HG03095 (cell line): ENCODE results near the gene ITGB8.

Experiments
- ATAC-seq: cut with Tn5 transposase; IDR thresholded peaks from one replicate; pipeline ENCODE4 v1.9.1; 2021; ENCODE audit warnings: moderate library complexity; ENCODE audit not compliant: unreplicated experiment

The ITGB8 gene

DNA sequence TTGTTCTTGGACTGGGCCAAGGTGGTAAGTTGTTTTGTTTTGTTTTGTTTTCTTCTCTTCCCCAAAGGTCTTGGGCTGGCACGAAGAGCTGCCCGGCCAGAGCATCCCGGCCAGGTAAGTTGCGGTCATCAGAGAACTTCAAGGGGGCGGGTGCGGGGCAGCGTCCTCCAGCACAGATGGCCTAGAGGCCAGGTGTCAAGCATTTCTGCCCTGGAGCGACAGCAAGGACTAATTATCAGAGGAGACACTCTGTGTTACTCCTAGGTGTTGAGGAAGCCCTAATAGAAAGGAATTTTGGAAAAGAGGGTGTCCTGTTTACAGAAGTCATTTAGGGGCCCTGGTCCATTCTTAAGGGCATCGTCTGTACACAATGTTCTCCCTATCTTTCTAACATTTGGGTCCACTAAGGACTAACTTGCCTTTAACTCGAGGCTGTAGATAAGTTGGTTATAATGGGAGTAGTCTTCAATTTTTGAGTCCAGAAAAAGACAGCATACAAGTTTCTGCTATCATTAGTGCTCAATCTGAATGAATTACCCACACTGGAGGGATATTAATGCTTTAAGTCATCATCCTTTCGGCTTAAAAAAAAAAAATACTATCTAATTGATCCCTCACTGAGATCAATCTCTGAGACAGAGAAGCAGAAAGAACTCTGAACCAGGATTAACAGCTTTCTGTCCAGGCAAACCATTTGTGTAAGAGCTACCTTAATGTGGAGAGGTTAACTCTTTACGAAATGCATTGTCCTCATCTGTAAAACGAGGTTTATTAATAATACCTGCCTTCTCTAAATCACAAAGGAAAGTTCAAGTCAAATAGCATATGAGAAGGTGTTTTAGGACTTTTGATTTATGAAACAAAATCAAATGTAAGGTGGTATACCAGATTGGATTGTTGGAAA, 1.5 kb downstream of the ITGB8 start:
- no peak for ATAC-seq

DNA sequence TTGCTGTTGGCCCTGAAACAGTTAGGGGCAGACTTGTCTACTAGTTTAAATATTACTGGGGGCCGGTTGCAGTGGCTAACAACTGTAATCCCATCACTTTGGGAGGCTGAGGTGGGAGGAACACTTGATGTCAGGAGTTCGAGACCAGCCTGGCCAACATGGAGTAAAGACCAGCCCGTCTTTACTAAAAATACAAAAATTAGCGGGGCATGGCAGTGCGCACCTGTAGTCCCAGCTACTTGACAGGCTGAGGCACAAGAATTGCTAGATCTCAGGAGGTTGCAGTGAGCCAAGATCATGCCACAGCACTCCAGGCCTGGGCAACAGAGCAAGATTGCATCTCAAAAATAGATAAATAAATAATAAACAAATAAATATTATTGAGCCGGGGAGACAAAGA, 7.6 kb downstream of the ITGB8 start:
- ATAC-seq: no peak

DNA sequence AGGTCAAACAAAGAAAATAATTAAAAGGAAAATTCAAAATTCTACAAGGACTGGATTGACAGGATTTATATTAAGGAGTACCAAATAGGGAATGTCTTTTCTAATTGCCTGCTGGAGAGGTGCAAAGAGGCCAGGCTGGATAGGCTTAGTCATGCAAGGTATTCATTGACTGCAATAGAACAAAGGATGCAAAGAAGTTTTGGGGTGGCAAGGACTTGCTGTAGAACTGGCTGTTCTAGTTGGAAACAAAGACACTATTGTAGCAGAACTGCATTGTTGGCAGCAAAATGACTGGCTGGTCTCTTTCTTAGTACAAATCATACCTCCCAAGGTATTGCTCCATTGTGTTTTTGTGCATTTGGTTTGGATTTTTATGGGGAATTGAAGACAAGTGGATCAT, 10.1 kb downstream of the ITGB8 start:
- no peak for ATAC-seq

DNA sequence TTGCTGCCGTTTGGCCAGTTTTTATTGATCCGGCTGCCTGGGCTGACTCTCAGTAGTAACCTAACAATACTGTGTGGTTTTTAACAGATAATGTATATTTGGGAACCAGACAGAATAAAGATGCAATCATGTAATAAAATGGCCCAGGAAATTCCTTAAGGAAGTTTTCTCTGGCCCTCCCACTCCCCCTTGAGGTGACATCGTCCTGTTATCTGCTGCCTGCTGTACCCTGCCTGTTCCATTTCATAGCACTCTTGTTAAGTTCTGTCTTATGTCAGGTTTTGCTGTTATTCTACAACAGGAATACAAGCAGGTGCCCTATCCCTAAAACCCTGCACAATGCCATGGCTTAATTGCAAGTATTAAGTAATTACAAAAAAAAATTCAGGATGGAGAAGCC, 12.5 kb downstream of the ITGB8 start:
- ATAC-seq: no peak

DNA sequence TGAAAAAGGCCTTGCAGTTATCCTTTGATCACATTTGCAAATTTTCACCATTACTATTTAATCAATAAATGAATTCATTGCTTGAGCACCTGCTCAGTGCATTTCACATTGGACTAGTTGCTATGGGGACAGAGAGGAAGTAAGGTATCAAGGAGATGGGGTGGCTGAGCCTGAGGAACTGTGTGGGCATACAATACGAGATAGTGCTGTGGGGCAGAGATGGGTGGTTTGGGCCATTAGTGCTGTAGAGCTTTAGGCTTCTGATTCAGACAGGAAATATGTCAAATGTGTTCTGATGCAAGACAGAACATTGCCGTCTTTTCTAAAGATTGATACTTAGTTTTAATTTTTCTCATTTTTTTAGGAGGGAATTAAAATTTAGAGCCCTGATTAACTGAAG, 13.2 kb downstream of the ITGB8 start:
- ATAC-seq: no peak

DNA sequence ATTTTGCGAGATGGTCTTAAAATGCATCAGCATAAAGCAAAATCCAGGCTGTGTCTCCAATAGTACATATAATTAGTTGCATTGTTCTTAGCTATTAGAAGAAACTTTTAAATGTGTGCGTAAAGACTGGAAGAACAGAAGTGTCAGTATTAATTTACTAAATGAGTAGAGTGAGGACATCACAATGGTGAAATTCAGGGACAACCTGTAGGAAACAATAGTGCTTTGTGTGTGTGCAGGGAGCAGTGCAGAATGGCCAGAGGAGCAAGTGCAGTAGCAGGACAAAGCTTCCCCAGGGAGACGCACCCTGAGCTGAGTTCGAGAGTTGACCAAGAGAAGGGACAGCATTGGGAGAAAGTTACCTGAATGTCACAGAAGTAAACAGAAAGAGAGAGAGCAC, 13.7 kb downstream of the ITGB8 start:
- no peak for ATAC-seq

DNA sequence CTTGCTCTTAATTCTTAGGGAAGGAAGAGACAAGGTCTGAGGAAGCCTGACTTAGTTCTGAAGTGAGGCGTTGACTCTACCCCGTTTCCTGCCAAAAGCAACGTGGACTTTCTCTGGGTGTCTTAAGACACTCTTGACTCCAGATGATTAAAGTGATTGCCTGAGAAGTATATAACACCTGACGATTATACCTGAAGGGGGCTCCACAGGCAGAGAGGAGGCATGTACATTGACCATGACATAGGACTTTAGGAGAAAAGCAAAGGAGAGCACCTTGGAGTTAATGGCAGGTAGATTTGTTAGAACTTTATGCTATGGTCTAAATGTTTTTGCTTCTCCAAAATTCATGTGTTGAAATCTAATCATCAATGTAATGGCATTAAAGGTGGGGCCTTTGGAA, 15.9 kb downstream of the ITGB8 start:
- no peak for ATAC-seq

DNA sequence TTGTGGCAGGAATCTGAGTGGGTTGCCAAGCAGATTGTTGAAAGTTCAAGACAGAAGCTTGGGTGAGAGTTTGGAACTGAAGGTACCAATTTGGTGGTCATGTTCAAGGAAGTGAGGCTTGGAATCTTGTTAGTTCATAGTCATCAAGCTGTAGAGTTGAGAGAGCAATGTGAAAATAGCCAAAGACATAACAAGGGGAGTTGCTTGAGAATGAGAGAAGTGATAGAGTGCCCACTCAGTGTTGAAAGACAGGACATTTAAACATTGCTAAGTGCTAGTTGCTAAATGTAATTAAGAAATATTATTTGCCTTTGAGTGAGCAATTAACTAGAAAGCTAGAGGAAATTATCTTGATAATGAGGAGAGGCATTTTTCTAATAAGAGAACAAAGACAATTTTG, 17.0 kb downstream of the ITGB8 start:
- ATAC-seq: no peak

DNA sequence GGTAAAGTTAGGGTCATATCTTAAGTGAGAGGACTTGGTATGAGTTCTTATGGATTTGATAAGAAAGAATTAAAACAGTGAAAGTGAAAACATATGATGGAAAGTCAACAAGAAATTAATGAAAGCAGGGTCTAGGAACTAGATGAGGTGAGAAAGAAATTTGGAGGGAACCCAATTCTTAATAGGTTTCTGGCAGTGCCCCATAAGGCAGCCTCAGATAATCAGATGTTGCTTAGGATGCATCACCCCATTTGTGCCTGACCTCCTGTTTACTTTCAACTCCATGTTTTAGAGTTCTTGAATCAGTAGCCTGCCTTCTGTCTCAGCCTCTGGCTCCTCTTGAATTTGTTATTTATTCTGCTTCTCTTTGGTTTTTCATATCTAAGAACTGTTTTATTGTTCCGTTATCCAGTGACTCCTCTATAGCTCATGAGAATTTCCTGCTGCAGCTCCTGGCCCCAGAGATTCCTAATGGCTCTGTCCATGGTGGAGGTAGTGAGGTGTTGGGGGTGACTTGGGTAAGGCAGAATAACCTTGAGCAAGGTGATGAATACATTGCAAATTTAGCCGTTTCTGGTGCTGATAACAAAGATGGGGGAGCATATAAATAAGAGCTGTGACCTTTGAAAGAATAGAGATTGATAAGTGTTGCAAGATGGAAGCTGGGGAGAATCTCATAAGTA, 17.6 kb downstream of the ITGB8 start:
- ATAC-seq: no peak

DNA sequence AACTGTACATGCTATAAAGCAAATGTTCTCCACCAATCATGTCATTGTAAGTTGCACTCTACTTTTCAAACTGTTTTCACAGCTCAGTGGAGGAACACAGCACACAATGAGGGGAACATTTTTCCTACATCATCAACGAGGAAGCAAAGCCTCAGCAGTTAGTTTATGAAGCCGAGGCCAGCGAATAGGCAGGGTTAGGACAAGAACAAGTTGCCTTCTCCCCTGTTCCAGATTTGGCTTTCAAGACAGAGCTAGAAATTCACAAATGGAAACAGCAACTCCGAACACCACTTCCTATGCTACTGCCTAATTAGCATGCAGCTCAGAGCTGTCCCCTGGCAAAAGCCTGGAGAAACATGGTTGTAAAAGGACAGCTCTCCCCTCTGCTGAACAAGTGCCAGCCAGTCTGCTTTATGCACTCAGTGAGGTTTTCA, 19.8 kb downstream of the ITGB8 start:
- ATAC-seq: no peak

DNA sequence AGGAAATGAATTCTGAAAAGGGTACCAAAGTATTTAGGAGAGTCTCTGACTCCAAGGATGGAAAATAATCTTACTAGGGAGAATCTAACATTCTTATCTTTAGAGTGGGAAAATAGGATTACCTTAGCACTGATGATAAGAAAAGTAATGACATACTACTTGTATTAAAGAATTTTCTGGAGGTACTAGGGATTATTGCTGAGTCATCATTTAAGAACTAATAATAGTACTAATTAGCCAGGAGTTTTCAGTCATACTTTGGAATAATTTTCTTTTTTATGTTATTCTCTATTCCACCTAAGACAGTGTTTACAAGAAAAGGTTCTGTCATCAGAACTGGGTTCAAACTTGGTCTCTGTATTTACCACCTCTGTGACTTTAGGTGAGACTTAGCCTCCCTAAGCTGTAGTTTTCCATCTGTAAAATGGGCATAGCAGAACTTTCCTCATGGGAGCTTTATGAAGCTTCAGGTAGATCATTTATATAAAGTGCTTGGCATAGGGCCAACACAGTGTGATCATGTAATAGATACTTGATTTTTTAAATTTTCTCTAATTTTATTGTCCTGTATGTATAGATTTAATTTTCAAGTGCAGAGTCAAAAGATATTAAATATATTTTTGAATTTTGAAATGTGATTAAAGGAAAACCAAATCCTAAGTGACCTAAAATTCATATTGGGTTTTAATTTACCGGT, 20.4 kb downstream of the ITGB8 start:
- no peak for ATAC-seq

DNA sequence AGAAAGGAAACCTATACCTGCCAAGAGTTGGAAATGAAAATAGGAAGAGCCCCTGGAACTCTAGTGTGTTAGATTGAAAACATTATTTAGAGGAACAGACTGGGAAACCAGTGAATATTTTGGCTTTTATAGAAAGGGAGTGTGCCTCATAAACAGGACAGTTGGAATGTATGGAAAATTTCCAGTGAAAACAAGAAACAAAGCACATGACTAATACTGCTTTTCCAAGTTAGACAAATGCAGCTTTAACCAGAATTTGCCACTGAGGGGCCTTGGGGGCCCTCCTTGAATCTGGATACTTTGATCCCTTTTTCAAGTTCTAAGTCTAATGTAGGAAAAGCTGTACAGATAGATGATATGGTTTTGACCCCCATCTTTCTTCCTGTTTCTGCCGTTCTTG, 21.2 kb downstream of the ITGB8 start:
- no peak for ATAC-seq

DNA sequence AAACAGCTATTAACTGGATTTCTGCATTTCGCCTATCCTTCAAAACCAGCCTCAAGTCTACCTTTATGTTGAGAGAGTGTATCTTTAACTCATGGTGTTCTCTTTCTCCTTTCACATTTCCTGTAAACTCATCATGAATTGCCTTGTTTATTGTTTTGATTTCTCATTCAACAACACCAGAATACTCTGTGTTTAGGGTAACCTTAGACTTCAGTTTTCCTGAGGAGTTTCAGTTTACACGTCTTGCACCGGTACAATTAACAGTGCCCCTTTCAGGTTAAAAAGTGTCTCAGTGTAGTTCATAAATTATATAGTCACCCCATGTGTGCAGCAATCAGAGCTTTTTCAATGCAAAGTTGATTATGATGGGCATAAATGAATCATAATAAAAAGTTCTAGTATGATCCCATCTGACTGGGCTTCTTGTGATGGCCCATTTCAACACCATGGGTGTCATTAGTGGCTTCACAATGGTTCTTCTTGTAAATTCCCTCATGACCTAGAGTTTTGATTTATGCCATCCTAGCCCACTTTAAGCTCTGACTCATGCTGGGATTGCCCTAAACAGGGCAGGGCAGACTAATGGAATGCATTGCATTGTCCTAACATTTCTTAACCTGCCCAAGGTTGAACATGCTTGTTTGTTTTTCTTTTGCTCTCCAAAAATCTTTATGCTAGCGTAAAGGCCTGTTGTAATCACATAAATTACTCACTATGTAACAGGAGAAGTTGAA, 22.0 kb downstream of the ITGB8 start:
- ATAC-seq: no peak

DNA sequence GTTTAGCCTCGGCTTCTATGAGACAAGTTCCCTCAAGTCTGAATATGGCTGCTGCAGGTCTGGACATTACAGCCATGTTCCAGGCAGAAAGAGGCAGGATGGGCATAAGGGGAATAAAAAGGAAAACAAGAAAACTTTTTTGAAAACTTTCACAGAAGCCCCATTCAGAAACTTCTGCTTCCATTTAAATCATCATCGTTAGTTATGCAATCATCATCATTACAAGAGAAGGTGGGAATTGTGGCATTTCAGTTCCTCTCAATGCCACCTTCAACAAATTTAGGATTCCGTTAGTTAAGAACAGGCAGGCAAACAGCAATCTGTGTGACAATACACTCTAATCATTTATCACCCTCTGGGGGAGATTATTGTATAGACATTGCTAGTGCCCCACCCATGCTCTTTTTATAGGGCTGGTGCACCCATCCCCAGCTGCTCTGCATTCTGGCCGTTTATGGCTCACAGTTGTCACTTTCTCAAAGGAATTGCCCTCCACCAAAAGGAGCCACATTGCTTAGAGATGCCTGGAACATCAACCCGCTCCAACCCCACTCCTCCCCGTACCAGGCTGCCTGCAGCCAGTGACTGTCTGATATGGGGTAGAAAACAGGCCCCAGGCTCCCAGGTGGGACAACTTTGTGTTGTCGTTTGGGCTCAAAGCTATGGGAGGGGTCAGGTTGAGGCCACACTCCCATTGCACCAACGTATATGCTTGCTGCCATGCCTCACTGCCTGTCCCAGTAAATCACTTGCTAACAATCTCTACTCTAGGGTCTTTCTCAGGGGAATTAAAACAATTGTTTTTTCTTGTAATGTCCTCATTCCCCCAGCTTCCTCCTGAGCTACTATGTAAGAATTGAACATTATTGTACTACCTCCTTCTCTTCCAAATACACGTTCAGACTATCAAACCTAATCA, 24.2 kb downstream of the ITGB8 start:
- ATAC-seq: no peak

DNA sequence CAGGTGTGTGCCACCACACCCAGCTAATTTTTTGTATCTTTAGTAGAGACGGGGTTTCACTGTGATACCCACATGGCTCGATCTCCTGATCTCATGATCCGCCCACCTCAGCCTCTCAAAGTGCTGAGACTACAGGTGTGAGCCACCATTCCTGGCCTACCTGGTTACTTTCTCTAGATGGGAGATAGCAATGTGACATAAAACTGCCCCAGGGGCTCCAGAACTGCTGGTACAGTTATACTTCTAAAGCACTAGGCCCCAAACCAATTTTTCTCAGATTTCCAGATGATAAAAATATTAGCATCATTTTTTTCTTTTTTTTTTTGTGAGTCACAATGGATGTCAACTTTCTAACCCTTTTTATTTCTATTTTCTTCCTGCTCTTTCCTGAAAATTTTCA, 27.4 kb downstream of the ITGB8 start:
- no peak for ATAC-seq

DNA sequence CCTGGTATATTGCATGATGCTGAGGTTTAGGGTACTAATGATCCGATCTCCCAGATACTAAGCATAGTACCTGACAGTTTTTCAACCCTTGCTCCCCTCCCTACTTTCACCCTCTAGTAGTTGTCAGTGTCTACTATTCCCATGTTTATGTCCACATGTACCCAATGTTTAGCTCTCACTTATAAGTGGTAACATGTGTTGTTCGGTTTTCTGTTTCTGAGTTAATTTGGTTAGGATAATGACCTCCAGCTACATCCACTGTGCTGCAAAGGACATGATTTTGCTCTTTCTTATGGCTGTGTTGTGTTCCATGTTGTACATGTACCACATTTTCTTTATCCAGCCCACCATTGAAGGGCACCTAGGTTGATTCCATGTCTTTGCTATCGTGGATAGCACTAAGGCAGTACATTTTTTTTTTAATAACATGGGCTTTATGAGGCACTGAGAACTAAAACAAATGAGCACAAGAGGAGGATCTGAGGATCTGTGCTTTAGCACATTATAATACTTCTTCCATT, 28.1 kb downstream of the ITGB8 start:
- ATAC-seq: no peak

DNA sequence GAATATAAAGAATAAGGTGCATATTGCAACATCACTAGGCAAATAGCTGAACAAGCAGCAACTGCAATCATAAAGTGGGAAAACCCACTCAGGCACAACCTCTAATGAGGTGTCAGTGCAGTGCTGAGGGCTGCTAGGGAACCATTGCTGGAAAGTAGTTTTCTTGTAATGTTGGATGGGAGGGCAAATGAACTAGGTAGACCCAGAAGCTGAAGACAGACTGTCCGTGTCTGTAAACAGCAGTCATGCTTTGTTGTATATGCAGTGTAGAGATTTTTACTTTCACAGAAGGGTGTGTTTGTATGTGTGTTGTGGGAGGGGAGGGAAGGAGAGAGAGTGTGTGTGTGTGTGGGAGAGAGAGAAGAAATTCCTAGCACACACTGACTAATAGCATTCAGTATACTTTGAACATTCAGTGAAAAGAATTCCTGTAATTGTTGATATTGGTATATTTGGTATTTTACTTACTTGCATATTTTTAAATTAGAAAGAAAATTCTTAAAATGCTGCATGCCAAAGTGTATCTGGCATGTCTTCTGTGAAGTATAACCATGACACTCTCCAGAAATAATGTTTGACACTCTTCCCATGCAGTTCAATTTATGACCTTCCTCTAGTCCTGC, 28.8 kb downstream of the ITGB8 start:
- ATAC-seq: no peak

DNA sequence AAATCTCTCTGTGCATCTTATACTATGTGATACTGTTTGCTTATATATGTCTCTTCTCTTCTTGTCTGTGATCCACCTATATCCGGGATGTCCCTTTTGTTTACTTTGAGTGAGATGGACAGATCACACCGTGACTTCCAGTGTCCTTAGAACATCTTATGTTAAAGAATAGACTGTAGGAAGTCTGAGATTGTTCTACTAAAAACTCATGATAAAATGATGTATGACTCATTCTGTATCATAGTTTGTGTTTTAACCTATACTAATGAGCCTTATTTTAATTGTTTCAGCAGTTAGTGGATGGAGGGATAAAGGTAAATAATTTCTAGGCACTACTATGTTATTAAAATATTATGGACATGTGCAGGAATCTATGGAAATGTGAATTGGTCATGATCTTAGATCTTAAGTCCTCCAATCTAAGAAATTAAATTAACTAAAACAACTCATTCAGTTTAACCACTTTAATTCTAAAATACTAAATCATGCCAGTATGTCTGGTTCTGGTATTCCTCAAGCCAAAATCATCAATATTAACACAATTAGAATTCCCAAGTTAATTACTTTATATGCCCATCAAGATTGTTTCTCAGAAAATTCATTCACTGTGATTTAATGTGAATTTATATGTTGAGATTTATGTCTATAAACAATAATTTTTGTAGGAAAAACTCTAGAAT, 32.0 kb downstream of the ITGB8 start:
- ATAC-seq: no peak
